Amniotic epithelial cell (primary cell): ENCODE results near the gene TNPO1.
A peak's percentile ranks its signal among the peaks of the same experiment; 100 is the strongest.
"Not testable (repeated sequence)": the region's sequence is repeated elsewhere in the genome, so short reads cannot be mapped to it uniquely, and the experiment has no call there.

ENCODE experiments used
- DNase-seq: peaks from one replicate; pipeline ENCODE4 v3.0.0-alpha.2; 2010; ENCODE audit warnings: low read depth

The TNPO1 gene

DNA sequence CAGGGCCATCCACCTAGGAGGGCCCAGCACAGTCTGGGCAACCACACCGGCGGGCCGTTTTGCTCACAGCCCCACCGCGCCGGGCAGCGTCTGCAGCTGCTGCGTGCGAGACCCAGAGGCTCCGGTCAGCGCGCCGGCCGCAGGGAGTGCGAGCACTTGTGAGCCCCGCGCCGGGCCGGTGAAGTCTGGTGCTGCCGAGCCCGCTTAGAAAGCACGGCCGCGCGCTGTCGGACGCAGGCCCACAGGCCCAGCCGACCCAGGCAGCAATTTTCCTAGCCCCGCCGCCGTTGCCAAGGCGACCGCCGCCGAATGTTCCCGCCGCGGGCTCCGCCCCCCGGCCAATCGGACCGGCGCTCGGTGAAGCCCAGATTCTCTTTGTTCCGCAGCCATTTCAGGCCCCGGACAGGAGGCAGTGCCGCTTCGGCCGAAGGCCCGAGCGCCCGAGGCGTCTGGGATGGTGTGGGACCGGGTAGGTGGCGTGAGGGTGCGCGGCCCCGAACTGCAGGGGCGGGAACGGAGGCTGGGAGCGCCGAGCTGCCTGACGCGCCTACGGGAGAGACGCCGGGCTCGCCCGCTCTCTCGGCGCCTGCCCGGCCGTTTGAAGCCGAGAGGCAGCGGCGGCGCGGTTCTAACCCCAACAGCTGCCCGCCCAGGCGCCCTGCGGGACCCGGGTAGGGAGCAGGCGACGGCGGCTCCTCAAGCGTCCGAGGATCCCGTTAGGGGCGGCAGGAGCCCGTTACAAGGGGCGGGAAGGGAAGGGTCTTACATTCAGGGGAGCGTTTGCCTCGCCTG, at the start of gene TNPO1:
TNPO1 (plus strand) TSS at position 378 of the 792 bp plus-strand sequence; CDS start at position 455, 77 bp downstream.
- DNase-seq: peak; percentile 89

DNA sequence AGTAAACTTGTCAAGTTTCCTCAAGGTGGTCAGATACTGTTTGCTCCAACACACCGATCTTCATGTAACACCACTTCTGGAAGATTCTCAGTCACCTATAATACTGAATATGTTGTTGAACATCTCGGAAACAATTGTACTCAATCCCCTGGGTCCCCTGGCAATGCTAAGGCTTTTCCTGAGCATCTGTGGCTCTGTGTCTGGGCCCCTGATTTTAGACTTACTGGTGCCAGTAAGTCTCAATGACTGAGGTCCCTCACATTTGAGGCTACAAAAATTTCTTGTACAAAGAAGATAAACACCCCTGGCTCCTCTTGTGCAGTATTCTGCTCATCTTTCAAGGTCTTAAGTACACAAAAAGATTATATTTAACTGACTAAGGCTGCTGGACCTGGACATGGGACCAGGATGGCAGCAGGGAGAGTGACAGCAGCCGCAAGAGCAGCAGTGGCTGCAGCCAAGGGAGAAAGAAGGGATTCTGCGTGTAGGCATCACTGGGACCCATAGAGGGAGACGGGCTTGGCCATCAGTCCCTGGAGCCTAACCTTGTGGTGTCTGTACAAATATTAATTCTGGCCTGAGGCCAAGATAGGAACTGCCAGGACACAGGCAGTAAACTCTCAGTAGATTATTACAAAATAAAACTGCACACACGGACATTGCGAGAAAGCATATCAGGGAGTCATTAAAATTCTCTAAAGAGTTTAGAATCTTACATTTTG, 49.0 kb upstream of the TNPO1 start:
- DNase-seq: no peak

DNA sequence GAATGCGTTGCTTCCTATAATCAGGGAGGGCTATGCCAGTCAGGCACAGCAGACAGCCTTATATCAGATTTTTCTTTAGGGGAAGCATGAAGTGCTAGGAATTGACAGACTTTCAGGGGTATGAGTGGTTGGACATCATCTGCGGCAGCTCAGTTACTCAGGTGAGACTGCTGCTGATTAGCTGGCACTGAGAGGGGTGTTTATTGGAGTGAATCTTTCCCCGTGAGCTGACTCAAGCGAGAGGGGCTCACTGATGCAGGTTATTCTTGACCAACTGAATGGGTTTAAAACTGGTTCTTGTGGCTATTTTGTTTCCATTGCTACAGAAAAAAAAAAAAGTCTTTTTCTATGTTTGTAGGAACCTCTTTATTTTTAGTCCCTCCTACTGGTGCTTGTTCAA, 46.2 kb upstream of the TNPO1 start:
- no peak for DNase-seq

DNA sequence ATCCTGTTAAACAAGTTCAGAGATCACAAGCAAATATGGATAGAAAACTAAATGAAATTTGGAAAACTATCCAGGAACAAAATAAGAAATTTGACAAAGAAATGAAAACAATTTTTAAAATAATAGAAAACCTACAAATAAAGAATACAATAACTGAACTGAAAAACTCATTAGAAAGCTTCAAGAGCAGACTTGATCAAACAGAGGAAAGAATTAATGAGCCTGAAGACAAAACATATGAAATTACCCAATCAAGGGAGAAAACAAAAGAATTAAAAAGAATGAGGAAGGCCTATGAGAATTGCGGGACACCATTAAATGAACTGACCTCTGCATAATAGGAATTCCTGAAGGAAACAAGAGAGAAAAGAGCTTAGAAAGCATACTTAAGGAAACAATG, 39.8 kb upstream of the TNPO1 start:
- no peak for DNase-seq

DNA sequence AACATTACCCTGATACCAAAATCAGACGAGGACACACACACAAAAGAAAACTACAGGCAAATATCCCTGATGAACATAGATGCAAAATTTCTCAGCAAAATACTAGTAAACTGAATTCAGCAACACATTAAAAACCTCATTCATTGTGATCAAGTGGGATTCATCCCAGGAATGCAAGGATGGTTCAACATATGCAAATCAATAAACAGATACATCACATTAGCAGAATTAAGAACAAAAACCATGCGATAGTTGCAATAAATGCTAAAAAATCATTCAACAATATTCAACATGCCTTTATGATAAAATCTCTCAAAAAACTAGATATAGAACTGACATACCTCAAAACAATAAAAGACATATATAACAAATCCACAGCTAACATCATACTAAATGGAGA, 36.9 kb upstream of the TNPO1 start:
- no peak for DNase-seq

DNA sequence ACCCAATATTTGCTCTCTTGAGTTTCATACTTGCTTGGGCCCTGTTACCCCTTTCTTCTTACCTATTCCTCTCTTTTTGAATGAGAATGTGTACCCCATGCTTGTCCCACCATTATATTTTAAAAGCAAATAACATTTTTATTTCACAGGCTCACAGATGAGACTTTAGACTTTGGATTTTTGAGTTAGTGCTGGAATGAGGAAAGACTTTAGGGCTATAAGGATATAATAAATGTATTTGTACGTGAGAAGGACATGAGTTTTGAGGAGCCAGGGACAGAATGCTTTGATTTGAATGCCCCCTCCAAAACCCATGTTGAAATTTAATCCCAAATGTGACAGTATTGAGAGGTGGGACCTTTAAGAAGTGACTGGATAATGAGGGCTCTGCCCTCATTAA, 33.1 kb upstream of the TNPO1 start:
- no peak for DNase-seq

DNA sequence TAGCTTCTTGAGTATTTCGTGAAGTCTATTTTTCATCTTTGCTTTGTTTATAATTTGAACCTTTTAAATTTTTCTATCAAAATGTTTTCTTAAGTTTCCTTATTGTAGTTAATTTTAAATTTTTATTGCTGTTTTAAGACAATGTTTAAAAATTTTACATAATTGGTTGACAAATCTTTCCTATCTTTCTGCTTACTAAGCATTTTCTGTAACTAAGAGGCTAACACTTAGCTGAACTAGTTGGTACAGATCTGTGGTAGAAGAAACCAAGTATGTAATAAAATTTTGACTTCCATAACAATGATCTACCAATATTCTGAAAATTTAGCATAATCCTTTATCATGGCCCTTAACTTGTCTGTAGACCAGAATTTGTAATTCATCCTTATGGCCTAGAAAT, 32.3 kb upstream of the TNPO1 start:
- DNase-seq: no peak

DNA sequence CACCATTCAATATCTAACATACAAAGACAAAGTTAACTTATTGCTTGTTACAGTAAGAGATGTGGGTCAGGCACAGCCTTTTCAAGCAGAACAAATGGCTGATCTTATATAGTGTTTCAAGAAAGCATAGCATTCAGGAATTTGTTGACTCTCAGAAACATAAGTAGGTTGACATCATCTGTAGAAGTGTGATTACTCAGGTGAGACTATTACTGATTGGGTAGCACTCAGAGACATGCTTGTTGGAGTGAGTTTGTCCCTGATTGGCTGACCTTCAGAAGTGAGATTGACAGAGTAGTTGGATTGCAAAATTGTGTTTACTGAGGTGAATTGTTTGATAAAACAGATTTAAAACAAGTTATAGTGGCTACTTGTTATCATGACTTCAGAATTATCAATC, 30.7 kb upstream of the TNPO1 start:
- no peak for DNase-seq

DNA sequence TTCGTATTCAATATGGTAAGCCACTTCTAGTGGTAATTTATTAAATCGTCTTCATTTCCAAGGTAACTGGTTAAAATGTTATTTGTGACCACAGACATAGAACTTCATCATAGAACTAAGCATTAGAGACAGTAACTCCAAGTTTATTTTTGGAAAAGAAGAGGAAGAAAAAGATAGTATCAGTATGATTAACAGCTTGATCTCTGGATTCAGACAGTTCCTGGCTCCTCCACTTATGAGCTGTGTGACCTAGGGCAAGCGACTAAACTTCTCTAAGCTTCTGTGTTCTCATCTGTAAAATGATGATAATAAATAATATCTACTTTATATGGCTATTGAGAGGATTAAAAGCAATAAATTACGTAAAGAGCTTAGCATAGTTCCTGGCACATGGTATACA, 29.8 kb upstream of the TNPO1 start:
- no peak for DNase-seq

DNA sequence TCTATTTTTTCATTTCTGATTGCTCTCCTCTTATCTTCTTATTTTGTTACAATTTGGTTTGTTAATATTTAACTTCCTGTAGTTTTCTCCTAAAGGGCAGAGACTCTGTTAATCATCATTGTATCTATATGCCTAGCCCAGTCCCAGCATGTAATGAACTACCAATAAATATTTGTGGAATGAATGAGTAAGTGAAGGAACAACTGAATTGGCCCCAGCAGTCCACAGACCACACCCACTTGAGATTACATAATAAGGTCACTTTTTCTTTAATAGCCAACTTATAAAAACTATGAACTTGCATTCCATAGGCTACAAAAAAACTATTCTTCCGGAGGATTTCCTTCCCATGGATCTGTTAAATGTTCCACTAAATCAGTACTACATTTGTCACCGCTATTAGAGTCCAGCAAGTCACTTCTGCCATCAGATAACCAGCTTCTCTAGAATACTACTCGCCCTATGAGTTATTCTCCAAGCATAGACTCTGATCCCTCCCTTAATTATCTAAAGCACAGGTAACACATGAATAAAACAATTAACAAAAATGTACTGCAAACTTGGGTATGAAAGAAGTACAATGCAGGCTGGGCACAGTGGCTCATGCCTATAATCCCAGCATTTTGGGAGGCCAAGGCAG, 27.5 kb upstream of the TNPO1 start:
- no peak for DNase-seq

DNA sequence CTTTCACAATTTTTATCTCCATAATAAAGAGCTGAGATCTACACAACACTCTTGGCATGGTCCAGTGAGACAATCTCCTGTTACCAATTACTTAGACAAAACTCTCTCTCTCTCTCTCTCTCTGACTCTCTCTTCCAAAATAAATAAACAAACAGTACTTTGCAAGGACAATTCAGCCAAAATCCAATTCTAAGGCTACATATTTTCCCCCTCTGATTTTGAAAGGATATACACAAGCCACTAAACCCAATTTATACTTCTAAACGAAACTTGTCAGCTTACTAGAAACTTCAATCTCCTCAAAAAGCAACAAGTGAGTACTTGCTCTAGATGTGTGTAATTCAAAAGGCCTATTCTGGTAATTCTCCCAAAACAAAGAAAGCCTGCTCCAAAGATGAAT, 26.3 kb upstream of the TNPO1 start:
- DNase-seq: no peak

DNA sequence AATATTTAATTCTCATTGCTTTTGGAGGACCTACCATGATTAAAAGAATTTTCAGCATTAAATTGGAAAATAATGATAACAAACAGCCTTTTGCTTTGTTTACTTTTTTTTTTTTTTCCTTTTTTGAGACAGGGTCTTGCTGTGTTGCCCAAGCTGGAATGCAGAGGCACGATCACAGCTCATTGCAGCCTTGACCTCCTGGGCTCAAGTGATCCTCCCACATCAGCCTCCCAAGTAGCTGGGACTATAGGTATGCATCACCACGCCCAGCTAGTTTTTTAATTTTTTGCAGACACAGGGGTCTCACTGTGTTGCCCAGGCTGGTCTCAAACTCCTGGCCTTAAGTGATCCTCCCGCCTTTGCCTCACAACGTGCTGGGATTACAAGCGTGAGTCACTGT, 23.8 kb upstream of the TNPO1 start:
- DNase-seq: not testable (repeated sequence)

DNA sequence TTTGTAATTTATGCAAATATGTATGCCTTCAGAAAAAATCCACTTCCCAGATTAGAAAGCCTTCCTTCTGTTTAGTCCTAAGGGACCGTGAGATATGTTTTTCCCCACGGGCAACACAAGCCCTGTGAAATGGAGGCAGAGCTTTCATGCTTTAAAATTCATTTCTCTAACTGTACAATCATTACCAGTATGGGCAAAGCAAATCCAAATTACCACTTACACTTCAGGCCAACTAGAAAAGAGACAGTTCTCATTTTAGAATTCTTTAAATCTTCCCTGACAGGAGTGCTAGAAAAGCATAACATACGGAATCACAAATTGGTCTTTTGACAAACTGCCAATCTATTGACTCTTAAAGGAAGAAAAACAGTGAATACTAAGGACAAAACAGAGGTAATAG, 20.5 kb upstream of the TNPO1 start:
- DNase-seq: no peak

DNA sequence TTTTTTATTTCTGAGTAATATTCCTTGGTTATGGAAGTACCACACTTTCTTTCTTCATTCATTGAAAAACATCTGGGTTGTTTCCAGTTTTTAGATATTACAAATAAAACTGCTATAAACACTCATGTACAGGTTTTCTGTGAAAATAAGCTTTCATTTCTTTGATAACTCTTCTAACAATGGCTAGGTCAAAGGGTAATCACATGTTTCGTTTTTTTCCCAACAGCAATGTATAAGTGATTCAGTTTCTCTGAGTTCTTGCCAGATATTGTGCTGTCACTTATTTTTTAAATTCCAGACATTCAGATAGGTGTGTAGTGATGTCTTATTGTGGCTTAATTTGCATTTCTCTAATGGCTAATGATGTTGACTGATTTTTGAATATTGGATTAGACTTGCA, 16.7 kb upstream of the TNPO1 start:
- no peak for DNase-seq

DNA sequence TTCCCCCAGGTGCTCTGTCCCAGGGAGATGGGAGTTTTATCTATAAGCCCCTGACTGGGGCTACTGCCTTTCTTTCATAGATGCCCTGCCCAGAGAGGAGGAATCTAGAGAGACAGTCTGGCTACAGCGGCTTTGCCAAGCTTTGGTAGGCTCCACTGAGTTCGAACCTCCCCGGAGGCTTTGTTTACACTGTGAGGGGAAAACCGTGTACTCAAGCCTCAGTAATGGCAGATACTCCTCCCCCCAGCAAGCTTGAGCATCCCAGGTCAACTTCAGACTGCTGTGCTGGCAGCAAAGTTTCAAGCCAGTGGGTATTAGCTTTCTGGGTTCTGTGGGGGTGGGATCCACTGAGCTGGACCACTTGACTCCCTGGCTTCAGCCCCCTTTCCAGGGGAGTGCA, 7.8 kb upstream of the TNPO1 start:
- DNase-seq: not testable (repeated sequence)

DNA sequence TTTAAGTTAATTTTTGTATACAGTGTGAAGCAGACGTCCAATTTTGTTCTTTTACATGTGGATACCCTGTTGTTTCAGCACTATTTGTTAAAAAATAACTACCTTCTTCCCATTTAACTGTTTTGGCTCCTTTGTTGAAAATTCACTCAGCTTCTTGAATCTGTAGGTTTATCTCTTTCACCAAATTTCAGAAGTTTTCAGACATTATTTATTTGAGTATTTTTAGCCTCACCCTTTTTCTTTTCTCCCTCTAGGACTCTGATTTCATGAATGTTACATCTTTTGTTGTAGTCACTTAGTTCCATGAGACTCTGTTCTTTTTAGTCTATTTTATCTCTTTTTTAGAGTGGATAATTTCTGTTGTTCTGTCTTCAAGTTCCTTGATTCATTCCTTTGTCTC, 4.6 kb upstream of the TNPO1 start:
- DNase-seq: no peak

DNA sequence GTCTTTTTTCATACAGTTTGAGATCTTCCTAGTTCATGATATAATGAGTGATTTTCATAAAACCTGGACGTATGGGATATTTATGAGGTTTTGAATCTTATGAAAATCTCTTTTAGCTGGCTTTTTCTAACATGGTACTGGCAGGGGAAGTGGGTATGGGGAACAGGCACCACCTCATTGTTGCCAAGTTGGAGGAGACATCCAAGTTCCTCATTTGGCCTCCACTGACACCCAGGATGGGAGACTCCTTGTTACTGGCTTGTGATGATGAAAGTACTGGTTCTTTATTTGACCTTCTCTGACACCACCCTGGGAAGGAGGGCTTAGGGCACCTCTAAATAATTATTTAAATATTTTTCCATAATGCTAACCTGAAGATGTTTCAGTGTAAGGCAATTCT, 4.0 kb upstream of the TNPO1 start:
- no peak for DNase-seq

DNA sequence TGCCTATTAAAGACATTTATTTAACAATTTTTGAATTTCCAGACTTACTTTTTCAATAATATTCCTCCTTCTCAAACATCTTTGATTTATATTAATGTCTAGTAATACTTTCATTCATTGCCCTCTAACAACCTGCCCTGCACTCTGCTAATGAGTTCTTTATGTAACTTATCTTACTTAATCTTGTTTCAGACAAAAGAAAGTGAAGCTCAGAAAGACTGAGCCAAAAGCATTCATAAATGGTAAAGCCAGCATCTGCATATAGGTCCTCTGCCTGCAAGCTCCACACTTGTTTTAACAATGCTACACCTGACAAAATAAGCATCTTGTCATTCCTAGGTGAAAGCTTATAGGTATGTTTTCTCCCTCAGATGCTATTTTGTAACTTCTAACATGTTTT, 2.4 kb upstream of the TNPO1 start:
- no peak for DNase-seq

DNA sequence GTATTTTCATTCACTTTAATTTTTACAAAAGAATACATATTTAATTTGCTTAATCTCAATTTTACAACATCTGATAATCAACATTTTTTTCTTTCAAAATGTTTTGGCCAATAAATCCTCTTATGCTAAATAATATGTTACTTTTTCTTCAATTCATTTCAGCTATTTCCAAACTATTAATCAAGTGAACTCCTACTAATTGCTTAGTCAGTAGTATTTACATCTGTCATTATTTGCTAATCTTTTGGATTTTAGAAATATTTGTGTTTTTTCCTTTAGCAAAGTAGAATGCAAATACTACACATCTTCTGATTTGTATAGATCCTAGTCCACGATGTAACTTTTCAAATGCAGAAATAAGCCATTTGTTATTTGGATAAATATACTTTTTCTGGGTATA, 1.6 kb upstream of the TNPO1 start:
- no peak for DNase-seq

DNA sequence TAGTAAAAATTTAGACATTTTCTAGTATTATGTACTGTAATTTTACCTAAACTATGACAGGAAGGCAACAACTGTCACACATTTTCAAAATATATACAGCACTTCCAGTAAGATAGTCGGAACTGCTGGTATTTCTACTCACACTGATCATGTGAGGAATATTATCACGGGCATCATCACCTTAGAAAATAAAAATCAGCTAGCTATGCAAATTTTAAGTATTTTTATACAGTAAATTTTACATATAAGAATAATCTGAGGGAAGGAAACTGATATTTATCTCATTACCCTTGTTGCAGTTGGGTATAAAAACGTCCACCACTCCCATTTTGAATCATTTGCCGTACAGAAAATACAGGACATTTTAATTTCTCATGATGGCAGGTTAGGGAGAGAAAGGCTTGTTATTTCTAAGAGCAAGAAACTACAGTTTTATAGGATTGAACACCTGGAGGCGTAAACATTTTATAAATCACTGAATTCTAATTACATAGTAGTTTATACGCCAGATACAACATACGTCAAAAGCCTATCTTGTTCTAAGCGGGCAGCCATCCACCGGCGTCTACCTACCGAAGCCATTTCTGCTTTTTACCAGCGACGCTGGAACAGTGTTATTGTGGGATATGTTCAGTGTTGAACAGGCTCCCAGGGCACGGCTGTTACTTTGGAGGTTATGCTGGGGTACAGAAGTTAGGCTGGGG, 729 bp upstream of the TNPO1 start:
- no peak for DNase-seq

DNA sequence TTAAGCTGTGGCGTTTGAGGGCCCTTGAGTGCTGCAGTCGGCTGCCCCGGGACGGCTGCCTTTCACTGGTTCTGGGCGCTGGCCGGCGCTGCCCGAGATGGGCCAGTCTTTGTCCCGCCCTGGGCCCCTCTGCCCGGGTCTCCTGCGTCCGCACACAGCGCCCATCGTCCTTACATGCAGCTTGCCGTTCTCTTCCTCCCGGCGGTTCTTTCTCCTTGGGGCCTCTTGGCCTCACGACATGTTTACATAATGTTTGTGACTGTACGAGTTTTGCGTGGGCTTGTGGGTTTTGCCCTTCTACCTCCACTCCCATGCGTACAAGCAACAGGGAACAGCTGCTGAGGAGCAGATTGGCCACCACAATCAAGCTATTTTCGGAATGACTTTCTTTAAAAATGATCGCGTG, 618 bp downstream of the TNPO1 start:
- DNase-seq: peak; percentile 68

DNA sequence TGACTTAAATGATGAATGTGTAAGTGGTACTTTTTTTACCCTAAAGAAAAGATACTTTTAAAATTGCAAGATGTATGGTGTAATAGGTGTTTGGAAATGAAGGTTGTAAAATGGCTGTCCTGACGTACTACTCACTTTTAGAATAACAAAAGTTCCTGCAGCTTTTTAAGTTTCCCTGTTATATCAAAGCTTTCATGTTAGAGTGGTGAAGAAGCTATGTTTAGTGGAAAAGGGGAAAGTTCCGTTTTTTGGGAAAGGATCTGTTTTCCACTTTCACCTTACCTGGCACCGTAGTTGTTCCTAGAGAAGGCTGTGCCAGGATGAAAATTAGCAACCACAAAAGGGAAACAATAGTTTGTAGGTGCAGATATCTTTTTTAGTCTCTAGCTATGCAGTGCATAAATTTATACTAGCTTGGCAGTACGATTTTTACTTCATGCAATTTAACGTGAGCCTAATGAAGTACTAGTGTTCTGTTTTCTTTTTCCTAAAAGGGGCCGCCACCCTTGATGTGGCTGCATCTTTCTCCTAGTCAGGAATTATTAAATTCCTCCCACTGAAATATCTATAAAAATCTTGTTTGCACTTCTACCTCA, 1.3 kb downstream of the TNPO1 start:
- peak; percentile 21 for DNase-seq
